Uterus (tissue), 2 donors: Measurements from ENCODE around the gene TEX19.

ENCODE experiments used
- CTCF ChIP-seq, 4 experiments: fragments of 200-600 bp in 2 of 4; fragments of 450-650 bp in 2 of 4; sonication (generic) in 2 of 4; IDR thresholded peaks; one replicate each; pipeline ENCODE4 v1.5.1; 2016 to 2019; ENCODE audit warnings: antibody characterized with exemption in 4 of 4, mild to moderate bottlenecking in 2 of 4, moderate library complexity in 1 of 4
- POLR2A ChIP-seq, 2 donors: fragments of 450-650 bp; IDR thresholded peaks; one replicate each; pipeline ENCODE4 v1.6.1; 2016; ENCODE audit warnings: antibody characterized with exemption in 2 of 2, mild to moderate bottlenecking in 1 of 2, moderate library complexity in 1 of 2

GRCh38 chr17:82385559-82386254, 26.7 kb downstream of the TEX19 start:
- TF ChIP-seq CTCF (IDR thresholded peaks at IDR 0.05) (no peak), POLR2A (IDR thresholded peaks at IDR 0.05) (no peak)
